Eye (tissue), 1 donor: ENCODE measurements around the gene MAST4.

Experiments
- DNase-seq: peaks from one replicate; pipeline ENCODE4 v3.0.0-alpha.2; 2015

Gene MAST4

DNA sequence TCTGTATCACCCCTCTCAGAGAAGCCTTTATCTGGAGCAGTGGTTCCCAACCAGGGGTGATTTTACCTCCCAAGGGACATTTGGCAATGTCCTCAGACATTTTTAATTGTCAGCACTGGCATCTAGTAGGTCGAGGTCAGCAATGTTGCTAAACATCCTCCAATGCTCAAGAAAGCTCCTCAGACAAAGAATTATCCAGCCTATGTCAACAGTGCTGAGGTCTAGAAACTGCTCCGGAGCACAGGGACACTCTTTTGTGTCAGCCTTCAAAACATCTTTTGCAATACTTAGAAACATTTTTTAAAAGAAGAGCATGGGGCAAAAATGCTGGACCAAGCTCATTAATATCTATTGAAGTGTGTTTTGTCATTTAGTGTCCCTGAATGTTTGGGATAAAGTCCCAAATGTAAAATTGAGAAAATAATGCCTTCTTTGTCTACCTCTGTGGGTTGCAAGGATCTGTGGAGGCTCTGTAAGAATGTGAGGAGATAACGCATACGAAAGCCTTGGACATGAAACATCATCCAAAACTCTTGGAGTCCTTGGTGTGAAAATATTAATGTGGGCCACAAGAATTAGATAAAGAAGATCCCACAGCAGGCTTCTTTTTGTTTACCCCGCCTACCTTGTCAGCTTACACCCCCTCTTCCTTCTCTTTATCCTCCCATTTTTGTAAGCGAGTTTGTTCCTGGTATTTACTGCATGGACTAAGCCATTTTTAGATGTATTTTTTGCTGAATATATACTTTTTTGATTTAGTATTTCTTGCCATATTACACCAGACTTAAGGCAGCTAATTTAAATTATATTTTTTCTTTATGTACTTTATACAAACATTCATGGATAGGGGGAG, 406.9 kb downstream of the MAST4 start:
- DNase-seq: no peak

DNA sequence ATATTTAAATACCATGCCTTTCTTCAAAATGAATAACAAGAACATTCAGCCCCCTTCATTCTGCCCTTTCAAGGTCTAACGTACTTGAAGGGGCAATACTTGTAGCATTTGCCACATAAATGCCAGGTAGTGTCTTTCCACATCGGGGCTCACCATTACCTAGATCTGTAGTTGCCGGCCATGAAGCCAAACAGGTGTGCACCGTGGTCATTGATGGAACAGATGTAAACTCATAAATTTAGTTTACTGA, 407.4 kb downstream of the MAST4 start:
- no peak for DNase-seq

DNA sequence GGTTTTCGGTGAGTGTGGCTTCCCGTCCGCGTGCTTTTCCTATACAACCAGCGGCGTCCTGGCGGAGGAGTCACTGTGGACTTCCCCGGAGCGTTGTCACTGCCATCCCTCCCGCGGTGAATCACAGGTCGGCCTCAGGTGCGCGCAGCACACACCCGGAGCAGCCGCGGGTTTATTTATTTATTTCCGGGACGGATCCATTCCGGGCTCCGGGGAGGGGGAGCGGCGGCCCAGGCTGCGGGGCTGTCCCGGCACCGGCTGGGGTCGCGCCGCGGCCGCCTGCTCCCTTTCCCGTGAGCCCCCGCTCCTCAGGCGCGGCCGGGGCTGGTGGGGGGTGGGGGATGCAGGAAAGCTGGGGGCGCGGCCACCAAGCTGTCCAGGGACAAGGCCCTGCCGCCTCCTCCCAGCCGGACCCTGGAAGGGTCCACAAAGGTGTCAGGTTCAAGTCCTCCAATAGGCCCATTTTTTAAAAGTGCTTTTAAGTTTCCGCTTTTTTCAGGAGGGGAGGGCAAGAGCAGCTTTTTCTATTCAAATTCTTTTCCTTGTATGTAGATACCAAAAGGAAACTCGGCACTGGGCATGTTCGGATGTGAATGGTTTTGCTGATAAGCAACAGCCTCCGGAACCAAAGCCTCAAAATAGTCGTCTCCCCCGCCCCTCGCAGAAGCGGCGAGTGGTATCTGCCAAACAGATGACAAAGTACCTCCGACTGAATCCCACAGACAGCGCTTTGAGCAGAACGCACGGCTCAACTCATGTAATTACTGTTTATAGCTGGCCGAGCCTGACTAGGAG, 407.9 kb downstream of the MAST4 start:
- DNase-seq: peak; percentile 90

DNA sequence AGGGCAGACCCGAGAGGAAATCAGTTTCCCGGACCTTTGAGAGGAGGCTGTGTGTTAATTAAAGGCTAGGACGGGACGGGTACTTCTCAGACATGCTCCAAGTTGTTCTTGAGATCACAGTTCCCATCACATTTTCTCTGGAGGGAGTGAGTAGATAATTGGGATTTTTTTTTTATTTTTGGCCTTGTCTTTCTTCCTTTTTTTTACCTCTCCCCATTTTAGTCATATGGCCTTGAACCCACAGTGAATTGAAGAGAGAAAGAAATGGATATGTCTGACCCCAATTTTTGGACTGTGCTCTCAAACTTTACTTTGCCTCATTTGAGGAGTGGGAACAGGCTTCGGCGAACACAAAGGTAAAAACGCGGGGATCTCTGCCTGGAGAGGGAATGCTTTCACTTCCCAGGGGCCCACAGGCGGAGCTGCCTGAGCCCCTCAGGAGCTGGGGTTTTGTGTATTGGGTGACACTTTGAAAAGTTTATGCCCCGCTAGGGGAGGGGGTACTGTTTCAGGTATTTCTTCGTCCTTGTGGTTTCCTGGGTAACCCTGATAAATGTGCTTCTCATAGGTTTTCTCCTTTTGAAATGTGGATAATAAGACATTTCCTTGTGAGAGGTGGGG, 408.6 kb downstream of the MAST4 start:
- DNase-seq: no peak

DNA sequence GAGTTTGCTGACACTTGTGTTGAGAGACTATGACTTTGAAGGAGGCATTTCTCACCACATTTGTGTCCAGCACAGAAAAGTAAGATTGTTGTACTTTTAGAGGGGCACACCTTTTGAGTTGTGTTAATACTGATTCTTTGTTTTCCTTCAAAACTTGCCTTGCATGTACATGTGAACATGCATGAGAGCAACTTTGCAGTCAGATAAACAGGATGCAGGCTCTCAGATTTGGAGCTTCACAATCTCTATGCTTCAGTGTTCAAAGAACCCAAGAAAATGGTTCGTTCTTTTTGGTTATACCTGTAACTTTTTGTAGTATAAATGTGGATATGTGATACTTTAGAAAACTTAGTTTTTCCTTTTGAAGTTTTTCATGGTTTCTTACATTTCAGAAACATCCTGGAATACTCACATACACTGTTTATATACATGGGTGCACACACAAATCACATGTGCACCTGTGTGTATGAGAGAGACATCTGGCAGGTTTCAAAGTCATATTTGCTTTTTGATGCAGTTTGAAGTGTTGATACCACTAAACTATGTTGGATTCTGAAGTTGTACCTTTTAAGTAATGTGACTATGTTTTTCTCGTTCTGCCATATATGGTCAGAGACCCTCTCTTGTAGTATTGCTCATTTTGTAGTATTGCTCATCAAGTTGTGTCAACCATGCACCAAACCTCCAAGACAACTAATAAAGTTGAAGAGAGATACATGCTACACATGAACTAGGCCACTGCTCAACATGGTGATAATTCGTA, 409.7 kb downstream of the MAST4 start:
- no peak for DNase-seq

DNA sequence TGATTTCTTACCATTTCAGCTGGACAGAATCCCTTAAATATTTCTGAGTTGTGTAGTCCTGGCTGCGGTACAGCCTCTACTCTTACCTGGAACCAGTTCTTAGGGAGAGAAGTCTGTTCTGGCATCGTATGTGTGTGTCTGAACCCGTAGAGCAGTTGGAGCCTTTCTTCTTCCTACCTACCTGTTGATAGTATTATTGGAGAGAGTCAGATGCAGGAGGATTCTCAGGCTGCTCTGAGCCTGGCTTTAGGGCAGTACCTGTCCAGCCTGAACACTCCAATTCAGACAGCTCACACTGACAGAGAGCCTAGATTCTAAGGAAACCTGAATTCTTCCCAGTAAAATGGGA, 410.3 kb downstream of the MAST4 start:
- DNase-seq: no peak

DNA sequence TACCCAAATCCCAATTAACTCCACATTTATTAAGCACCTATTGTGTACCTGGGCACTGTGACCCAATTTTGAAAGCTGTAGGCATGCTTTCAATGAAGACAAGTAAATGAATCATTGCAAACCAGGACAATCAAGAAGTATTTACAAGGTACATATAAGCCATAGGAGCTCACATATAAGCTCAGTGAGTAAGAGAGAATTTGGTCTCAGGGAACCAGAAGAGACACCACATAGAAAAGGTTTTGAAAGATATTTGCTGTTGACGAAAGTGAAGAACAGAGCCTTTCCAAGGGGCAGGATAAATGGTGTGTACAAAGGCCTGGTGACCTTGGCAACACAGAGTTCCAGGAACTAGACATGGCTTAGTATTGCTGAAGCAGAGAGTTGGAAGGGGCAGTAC, 412.8 kb downstream of the MAST4 start:
- DNase-seq: no peak

DNA sequence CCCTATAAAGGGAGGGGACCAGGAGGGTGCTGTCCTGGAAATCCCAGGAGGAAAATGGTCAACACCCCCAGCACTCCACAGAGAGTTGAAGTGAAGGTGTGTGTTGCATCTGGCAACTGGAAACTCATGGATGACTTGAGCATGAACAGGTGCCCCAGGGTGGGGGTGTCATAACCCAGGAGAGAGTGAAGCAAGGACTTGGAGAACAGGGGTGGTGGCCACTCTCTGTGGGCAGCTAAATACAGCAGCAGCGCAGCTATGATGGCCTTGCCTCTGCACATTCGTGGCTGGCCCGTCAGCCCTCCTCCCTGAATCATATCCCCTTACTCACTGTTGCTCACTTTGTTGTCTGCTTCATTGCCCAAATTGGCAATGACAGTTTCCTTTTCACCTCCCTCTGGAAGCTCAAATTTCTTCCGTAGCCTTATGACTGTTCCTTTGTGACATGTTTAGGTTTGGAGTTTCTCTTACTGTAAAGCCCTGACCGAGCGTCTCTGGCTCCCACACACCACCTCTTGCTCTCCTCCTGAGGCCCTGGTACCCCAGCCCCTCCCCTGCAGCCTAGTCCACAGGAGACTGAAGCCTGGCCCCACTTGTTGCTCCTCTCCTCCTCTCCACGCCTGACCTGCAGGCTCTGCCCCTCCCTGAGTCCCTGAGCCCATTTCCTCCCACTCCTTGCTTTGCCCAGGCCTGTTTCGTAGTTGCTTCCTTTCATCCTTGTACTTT, 414.7 kb downstream of the MAST4 start:
- DNase-seq: peak; percentile 91

DNA sequence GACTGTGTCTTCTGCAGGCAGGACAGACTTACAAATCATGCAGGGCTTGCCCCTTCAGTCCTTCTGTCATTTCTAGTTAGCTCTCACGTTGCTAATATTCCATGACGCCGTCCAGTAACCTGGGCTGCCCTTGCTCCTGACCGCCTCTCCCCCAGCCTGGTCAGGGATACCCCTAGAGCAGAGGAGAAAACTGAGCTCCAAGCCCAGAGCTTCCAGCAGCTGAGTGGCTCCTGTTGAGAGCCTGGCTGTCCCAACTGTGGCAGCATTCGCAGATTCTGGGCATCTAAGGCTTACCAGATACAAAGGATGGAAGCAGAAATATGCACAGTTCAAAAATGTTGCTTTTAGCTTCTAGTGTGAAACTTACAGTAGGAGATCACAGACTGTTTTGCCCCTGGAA, 415.2 kb downstream of the MAST4 start:
- DNase-seq: no peak

DNA sequence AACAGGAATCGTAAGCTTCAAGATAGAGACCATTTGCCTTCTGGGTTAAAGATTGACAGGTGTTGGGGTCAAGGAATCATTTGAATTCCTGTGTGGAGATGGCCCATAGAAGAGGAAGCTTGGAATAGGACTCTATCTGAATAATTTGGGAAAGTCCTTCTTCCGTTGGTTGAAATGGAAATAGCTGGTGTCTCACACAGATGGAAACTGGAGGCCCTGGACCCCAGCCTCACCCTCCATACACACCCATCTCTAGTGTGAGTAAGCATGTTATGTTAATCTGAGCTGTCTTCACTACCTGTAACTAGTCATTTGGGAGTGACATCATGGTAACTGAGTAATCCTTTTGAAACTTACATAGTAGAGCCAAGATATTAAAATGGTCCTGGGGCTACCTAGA, 416.0 kb downstream of the MAST4 start:
- no peak for DNase-seq

DNA sequence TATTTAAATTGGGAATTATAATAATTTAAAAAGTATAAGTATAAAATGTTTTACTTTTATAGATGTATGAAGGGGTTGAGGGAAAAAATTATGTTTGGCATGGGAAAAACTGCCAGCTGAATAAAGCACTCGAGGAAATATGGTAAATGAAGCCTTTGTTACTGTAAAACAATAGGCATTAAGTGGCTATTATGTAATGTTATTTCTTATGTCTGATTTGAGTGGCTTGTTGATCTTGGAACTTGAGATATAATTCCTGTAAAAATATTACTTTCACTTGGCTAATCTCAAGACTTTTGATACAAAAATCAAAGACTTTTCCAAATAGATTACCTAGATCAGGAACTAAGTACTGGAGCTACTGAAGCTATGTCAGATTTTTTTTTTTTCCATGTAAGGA, 417.5 kb downstream of the MAST4 start:
- no peak for DNase-seq

DNA sequence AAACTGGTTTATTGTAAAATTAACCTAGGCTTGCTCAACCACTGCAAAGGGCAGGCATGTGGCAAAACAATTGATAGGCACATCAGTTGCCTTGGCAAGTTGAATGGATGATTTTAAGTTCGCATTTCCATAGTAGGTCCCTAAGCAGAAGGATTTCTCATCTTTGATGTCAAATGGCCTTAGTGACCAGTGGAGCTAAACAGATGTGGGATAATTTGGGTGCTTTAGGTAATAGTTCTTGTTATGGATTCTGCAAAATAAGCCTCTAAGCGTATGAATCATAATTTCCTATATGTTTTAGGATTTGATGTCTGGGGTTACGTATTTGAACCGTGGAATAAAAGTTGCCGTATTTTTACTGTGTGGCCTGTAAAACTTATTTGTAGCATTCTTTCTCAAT, 418.0 kb downstream of the MAST4 start:
- no peak for DNase-seq

DNA sequence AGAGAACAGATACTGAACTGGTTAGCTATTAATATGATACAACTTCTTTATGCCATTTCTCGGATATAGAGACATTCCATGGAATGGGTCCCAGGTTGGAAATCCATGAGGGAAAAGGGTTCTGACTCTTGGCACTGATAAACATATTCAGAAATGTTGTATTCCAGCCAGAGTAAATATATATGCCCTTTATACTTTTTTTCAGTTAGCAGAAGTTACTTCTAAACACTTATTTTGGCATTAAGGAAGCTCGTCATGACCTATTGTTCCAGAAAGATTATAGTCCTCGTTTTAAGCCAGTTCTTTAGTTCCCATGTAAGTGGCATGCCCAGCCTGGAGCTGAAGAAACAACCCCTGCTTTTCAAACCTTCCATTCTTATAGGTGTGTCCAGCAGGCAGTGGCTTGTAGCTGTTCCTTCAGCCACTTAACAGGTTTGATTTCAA, 418.8 kb downstream of the MAST4 start:
- DNase-seq: no peak

DNA sequence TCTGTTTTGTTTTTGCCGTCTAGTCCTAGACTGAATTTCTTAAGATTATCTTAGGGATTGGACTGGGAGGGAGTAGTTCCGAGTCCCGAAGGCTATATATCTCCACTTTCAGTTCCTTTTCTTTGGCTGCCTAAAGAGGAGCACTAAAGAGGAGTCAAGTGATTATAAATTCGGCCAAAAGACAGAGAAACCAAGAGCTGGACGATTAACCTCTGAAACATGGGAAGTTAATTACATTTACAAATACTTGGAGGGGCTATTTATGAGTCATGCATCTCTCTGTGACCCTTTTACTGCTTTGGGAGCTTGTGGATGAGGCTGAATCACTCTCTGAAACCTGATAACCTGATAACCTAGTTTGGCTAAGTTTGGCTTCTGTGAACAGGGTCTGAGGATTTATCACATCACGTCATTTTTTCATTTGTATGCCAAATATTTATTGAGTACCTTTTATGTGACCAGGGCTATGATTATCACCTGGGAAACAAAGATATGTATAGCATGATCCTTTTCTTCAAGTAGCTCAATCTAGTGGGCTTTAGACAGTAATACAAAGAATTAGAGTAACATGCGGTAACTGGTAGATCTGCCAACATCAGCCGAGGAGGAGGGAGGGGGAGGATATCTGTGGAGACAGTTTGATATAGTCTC, 419.5 kb downstream of the MAST4 start:
- DNase-seq: no peak

DNA sequence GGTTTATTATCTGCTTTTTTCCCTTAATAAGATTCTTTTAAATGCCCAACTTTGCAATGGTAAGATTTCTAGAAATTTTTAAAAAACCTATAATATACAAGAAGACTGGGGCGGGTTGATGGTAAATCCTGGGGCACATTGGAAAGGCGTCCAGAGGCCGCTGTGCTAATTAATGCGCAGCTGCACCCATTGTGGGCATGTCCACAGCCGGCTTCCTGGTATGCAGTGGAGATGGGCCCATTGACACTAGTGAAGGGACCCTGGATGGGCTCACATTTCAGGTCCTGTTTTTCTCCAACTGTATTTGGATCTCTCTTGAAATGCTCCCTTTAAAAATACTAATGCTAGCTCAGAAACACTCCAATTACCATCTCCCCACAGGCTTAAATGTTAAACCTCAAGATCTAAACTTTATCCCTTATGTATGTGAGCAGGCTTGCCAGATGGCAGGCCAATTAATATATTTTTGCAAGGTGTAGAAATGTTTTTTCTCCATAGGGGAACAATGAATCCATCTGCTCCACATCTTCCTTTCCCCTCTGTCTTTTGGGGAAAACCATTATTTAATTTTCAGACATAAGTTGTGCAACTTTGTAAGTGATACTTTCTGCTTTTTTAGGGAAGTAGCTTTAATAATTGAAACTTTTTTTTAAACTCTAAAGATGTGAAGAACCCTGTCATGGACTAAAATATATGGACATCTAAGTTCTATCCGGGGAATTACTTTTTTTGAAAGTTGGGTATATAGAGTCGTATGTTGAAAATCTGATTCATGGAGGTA, 423.1 kb downstream of the MAST4 start:
- DNase-seq: no peak

DNA sequence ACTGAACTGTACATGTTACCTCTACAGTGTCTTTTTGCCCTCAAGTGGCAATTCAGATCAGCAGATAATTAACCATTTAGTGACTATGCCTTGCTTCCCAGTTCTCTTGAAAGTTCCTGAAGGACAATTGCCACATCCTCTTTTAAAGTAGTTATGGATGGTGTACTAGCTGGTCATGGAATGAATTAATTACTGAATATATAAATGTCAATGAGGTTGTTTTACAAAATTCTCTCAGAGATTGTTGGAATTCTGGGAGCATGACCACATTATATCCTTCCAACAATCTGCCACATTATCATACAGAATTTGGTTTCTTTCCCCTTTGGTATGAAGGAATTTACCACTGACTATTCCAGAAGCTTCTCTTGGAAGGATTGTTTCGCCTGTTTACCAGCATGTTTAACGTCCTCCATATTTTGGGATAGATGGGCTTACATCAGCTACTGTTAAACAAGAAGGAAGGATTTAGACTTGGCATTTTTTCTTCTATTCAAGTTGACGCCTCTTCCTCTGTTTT, 424.0 kb downstream of the MAST4 start:
- DNase-seq: no peak

DNA sequence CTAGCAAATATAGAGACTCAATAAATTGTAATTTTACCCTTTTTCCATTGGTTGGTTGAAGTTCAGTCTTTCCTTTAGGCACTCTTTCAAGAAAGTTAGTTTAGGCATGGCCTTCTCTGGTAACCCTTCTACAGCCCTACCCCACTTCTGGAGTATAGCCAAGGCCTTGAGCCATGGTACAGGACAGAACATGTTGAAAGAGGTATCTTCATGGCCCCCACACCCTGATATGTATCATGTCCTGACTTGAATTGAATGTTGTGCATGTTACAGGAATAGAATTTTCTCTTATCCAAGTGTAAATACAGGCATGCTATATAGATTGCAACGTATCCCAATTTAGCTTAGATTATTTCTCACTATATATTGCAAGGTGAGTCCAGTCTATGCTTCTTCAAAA, 424.8 kb downstream of the MAST4 start:
- DNase-seq: peak; percentile 32

DNA sequence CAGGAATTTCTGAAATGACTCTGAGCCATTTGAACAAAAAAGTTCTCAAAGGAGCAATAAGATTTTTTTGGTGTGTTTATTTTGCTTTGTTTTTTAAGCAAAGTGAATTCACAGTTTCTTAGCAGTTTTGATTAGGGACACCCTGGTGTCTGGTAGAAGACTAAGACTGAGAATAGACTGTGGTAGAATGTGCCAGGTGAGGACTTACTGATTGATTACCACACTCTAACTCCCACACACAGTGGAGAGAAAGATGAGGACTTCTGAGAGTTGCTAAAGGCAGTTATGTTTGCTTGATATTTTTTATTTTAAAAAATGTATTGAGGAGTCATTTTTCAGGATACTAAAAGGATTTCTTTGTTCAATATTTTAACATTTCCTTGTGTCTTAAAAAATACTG, 425.3 kb downstream of the MAST4 start:
- no peak for DNase-seq

DNA sequence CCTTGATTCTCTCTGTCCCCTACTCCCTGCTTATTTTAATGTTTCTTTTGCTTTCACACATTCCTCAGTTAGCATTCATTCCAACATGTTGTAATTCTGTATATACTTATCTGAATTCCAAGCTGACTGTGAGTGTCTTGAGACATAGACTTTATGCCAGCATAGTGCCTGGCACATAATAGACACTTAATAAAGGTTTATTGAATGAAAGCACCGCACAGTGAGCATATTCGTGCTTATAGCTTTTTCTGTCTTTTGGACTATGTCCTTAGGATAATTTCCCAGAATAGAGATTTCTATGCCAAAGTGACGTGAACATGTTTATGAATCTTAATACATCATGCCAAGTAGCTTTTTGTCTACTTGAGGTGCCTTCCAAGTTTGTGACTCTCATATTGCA, 425.8 kb downstream of the MAST4 start:
- DNase-seq: no peak

DNA sequence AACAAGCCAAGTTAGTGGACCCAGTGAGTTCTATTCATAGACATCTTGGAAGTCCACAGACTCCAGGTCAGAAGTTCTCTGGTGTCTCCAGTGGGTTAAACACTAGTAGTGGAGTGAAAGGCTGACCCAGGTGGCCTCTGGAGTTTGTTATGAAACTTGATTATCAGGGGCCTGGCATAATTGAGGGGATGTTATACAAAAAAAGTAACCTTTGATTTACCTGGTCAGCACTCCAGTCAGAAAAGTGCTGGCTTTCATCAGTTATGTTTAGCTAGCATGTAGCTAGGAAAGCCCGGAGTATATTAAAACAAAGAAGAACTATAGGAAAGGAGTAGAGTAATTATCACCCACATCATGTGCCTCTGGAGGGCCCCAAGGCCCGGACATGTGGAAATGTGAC, 429.3 kb downstream of the MAST4 start:
- no peak for DNase-seq

DNA sequence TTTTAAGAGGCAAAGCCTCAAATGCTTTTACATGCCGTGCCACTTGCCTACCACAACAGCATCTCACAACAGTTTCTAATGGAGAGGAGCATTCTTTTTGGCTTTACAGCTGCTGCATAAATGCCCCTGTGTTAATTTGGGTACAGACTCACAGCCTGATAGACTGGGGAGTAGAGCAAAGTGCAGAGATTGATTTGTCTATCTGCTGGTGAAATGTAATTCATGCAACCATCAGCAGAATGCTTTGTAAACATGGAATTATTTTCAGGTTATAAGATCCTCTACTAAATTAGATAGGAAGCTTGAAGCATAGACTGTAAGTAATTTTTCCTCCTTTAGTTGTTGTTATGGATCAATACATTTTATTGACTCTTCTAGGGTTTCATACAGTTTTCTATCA, 430.1 kb downstream of the MAST4 start:
- no peak for DNase-seq
